Cardiac muscle cell (in vitro differentiated cells and primary cell): ENCODE measurements around the gene PKD1. TPM values are rescaled to one million over a fixed set of nuclear protein-coding genes. Genes with fewer than 3 reads are reported as not detected.

Experiments
- DNase-seq, 2 donors: peaks; one replicate each; pipeline versions ENCODE4 v3.0.0 to v3.0.0-alpha.2; 2010 to 2017; ENCODE audit warnings: low read depth in 1 of 2, low spot score in 1 of 2
- H3K27ac ChIP-seq: fragments of 200-600 bp; sonication (generic); 2 replicates; pipeline ENCODE4 v1.5.1; 2016
- H3K27me3 ChIP-seq: fragments of 200-600 bp; sonication (generic); 2 replicates; pipeline ENCODE4 v1.6.0; 2016; ENCODE audit warnings: control low read depth
- H3K36me3 ChIP-seq: fragments of 200-600 bp; sonication (generic); 2 replicates; pipeline ENCODE4 v1.5.1; 2016; ENCODE audit warnings: control low read depth
- H3K4me1 ChIP-seq: fragments of 200-600 bp; sonication (generic); 2 replicates; pipeline ENCODE4 v1.8.1; 2017; ENCODE audit warnings: low read depth, mild to moderate bottlenecking, mixed run types
- H3K4me3 ChIP-seq: fragments of 200-600 bp; sonication (generic); 2 replicates; pipeline ENCODE4 v1.5.1; 2016; ENCODE audit warnings: mild to moderate bottlenecking
- H3K9me3 ChIP-seq: fragments of 200-600 bp; sonication (generic); 2 replicates; pipeline ENCODE4 v1.5.1; 2017; ENCODE audit warnings: low read depth, mild to moderate bottlenecking, control low read depth
- CTCF ChIP-seq: IDR thresholded peaks from 2 replicates; pipeline ENCODE4 v1.5.1; 2012; ENCODE audit warnings: low read depth, mild to moderate bottlenecking, low read length
- polyA plus RNA-seq: library from polyadenylated mRNA; unstranded; fragments of >200 nt; fragmentation: Nextera tagmentation; extraction: Ambion mirVana; gene quantifications from 2 replicates; pipeline ENCODE4 v1.2.1, GENCODE V29; 2016
- total RNA-seq: library from RNA; depleted of rRNA; stranded (reverse); fragments of >200 nt; gene quantifications from 2 replicates; pipeline ENCODE4 v1.2.3, GENCODE V29; 2016

Gene PKD1
- total and polyA plus RNA-seq, 2 experiments from 2014 or later: 49.9 to 206 TPM

- Histone ChIP-seq H3K9me3 (no peaks in the 10 kb centered on the region), H3K4me3 (no peak overlapping the region), H3K27me3 (no peaks in the 10 kb centered on the region), H3K27ac (no peak overlapping the region), H3K4me1 (peaks cover 5% of the 10 kb centered on the region), H3K36me3 (no peaks in the 10 kb centered on the region)
- no peak for TF ChIP-seq CTCF
- no peak for DNase-seq
These were observed 26.2 kb upstream of the PKD1 start for GRCh38 chr16:2161911-2162310.

GRCh38 chr16:2160915-2161551, 25.3 kb upstream of the PKD1 start:
- Histone ChIP-seq H3K36me3 (no peaks in the 10 kb centered on the region), H3K9me3 (no peaks in the 10 kb centered on the region), H3K4me1 (peaks cover 13% of the 10 kb centered on the region), H3K4me3 (no peak overlapping the region), H3K27ac (no peak overlapping the region), H3K27me3 (no peaks in the 10 kb centered on the region)
- no peak for TF ChIP-seq CTCF
- DNase-seq: peak in 1 of 2 donors; percentile 54

GRCh38 chr16:2159175-2159838, 23.6 kb upstream of the PKD1 start:
- peak in 1 of 2 donors; percentile 80 for DNase-seq
- H3K4me1 ChIP-seq: peaks cover 13% of the 10 kb centered on the region
- H3K27ac ChIP-seq: no peak overlapping the region

GRCh38 chr16:2158262-2158638, 22.6 kb upstream of the PKD1 start:
- H3K27ac ChIP-seq: no peak overlapping the region
- H3K36me3 ChIP-seq: no peaks in the 10 kb centered on the region
- no peak for DNase-seq

More at GRCh38 chr16:2159175-2159838, 23.6 kb upstream of the PKD1 start:
- Histone ChIP-seq H3K36me3 (no peaks in the 10 kb centered on the region), H3K27me3 (no peaks in the 10 kb centered on the region), H3K4me3 (no peak overlapping the region), H3K9me3 (no peaks in the 10 kb centered on the region)
- no peak for TF ChIP-seq CTCF

More at GRCh38 chr16:2158262-2158638, 22.6 kb upstream of the PKD1 start:
- Histone ChIP-seq H3K9me3 (no peaks in the 10 kb centered on the region), H3K4me3 (no peak overlapping the region), H3K27me3 (no peaks in the 10 kb centered on the region), H3K4me1 (peaks cover 21% of the 10 kb centered on the region)
- TF ChIP-seq CTCF: no peak
